HEK293T (cell line): ENCODE measurements around the gene TNFAIP6.

ENCODE experiments used
- CTCF ChIA-PET: fragments of 350-600 bp; formaldehyde crosslinking; extraction: SDS; loops from one replicate; lab custom pipeline; 2021; ENCODE audit warnings: antibody characterized with exemption, inconsistent platforms; lab: Yijun Ruan, JAX
- POLR2A ChIA-PET: fragments of 350-600 bp; formaldehyde crosslinking; extraction: SDS; loops from one replicate; lab custom pipeline; 2020; ENCODE audit warnings: antibody characterized with exemption, inconsistent platforms; lab: Yijun Ruan, JAX
- DNase-seq: peaks from one replicate; pipeline ENCODE4 v3.0.0; 2012; ENCODE audit warnings: mixed read lengths; ENCODE audit errors: extremely low spot score
- CTBP1 ChIP-seq: fragments of 450-650 bp; IDR thresholded peaks from 2 replicates; pipeline ENCODE4 v1.6.1; 2016; ENCODE audit warnings: borderline replicate concordance
- L3MBTL2 ChIP-seq: fragments of 450-650 bp; conservative IDR thresholded peaks from 2 replicates; pipeline ENCODE4 v1.6.1; 2016; ENCODE audit warnings: mild to moderate bottlenecking
- SP1 ChIP-seq: fragments of 450-650 bp; IDR thresholded peaks from 2 replicates; pipeline ENCODE4 v1.6.1; 2017
- SUZ12 ChIP-seq: fragments of 450-650 bp; IDR thresholded peaks from 2 replicates; pipeline ENCODE4 v1.6.1; 2016; ENCODE audit warnings: mild to moderate bottlenecking
- ZNF384 ChIP-seq: fragments of 450-650 bp; IDR thresholded peaks from 2 replicates; pipeline ENCODE4 v1.6.1; 2016

The TNFAIP6 gene

DNA sequence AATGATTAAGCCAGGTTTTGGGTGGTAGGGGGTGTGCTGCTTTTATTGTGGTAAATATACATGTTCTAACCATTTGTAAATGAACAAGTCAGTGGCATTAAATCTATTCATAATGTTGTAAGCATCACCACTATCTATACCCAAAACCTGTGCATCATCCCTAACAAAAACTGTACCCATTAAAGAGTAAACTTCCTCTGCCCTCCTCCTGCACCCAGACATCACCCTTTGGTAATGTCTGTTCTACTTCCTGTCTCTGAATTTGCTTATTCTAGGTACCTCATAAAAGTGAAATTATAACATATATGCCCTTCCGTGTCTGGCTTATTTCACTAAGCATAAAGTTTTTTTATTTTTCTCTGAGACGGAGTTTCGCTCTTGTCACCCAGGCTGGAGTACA, 66.4 kb downstream of the TNFAIP6 start:
- DNase-seq: no peak
- TF ChIP-seq L3MBTL2: no peak
- no peak for TF ChIP-seq ZNF384
- TF ChIP-seq CTBP1: no peak
- TF ChIP-seq SP1: no peak
- no peak for TF ChIP-seq SUZ12
- ChIA-PET CTCF (no interaction called here), POLR2A (no interaction called here)
